Neuronal stem cell (in vitro differentiated cells): ENCODE results near the gene IFITM5.

Experiments
- DNase-seq: peaks from one replicate; pipeline ENCODE4 v3.0.0-alpha.2; 2013; ENCODE audit warnings: low spot score
- H2AFZ ChIP-seq: one replicate; pipeline ENCODE4 v1.6.1; 2013; ENCODE audit warnings: mild to moderate bottlenecking, low read length, inconsistent platforms
- H2AK5ac ChIP-seq: 2 replicates; pipeline ENCODE4 v1.6.1; 2013; ENCODE audit warnings: low read depth, mild to moderate bottlenecking, inconsistent platforms, low read length, moderate library complexity, mixed read lengths
- H2BK120ac ChIP-seq: 2 replicates; pipeline ENCODE4 v1.6.1; 2013; ENCODE audit warnings: low read depth, mild to moderate bottlenecking, inconsistent platforms, low read length, moderate library complexity, mixed read lengths
- H2BK12ac ChIP-seq: one replicate; pipeline ENCODE4 v1.6.1; 2013; ENCODE audit warnings: low read length, inconsistent platforms
- H2BK15ac ChIP-seq: 2 replicates; pipeline ENCODE4 v1.6.1; 2013; ENCODE audit warnings: mild to moderate bottlenecking, low read length, inconsistent platforms, mixed read lengths
- H2BK5ac ChIP-seq: one replicate; pipeline ENCODE4 v1.6.1; 2013; ENCODE audit warnings: inconsistent platforms, mild to moderate bottlenecking, low read length, moderate library complexity
- H3K14ac ChIP-seq: one replicate; pipeline ENCODE4 v1.6.1; 2013; ENCODE audit warnings: low read length, inconsistent platforms
- H3K18ac ChIP-seq: 2 replicates; pipeline ENCODE4 v1.6.1; 2013; ENCODE audit warnings: low read length, inconsistent platforms
- H3K23ac ChIP-seq: 2 replicates; pipeline ENCODE4 v1.6.1; 2013; ENCODE audit warnings: low read depth, mild to moderate bottlenecking, mixed read lengths, low read length, inconsistent platforms; ENCODE audit not compliant: poor library complexity
- H3K27ac ChIP-seq: replicated peaks from 3 replicates; pipeline ENCODE4 v1.5.1; 2013; ENCODE audit warnings: low read length, inconsistent platforms
- H3K27me3 ChIP-seq, 3 experiments: 2 replicates each; pipeline ENCODE4 v1.6.1; 2013; ENCODE audit warnings: low read length in 3 of 3, mild to moderate bottlenecking in 2 of 3, inconsistent platforms in 1 of 3, low read depth in 1 of 3, mixed read lengths in 1 of 3, moderate library complexity in 1 of 3; ENCODE audit not compliant: control insufficient read depth in 3 of 3, insufficient read depth in 3 of 3
- H3K36me3 ChIP-seq, 2 donors: replicated peaks in 1 of 2; 2 replicates each; pipeline ENCODE4 v1.6.1; 2013; ENCODE audit warnings: low read length in 2 of 2; ENCODE audit not compliant: control insufficient read depth in 2 of 2, insufficient read depth in 2 of 2
- H3K4ac ChIP-seq: 2 replicates; pipeline ENCODE4 v1.6.1; 2013; ENCODE audit warnings: inconsistent platforms, mild to moderate bottlenecking, low read length, moderate library complexity
- H3K4me1 ChIP-seq, 2 donors: 1 replicate in 1 of 2; 2 replicates in 1 of 2; pipeline ENCODE4 v1.6.1; 2013; ENCODE audit warnings: low read length in 2 of 2, low read depth in 1 of 2; ENCODE audit not compliant: control insufficient read depth in 2 of 2, insufficient read depth in 1 of 2
- H3K4me2 ChIP-seq: one replicate; pipeline ENCODE4 v1.6.1; 2013; ENCODE audit warnings: mild to moderate bottlenecking, low read length, inconsistent platforms; ENCODE audit not compliant: insufficient read depth, poor library complexity, severe bottlenecking
- H3K4me3 ChIP-seq, 2 donors: 2 replicates each; pipeline ENCODE4 v1.5.1; 2013; ENCODE audit warnings: low read length in 2 of 2, mild to moderate bottlenecking in 2 of 2, inconsistent platforms in 1 of 2, moderate library complexity in 1 of 2
- H3K79me1 ChIP-seq: one replicate; pipeline ENCODE4 v1.6.1; 2013; ENCODE audit warnings: low read depth, mild to moderate bottlenecking, inconsistent platforms, low read length, moderate library complexity
- H3K9ac ChIP-seq: one replicate; pipeline ENCODE4 v1.6.1; 2013; ENCODE audit warnings: mild to moderate bottlenecking, low read depth, low read length, inconsistent platforms; ENCODE audit not compliant: poor library complexity
- H3K9me3 ChIP-seq, 2 donors: replicated peaks in 1 of 2; 2 replicates each; pipeline versions ENCODE3 to v1.6.1; 2013; ENCODE audit warnings: low read length in 2 of 2, mild to moderate bottlenecking in 2 of 2, inconsistent platforms in 1 of 2, low read depth in 1 of 2, mixed read lengths in 1 of 2, moderate library complexity in 1 of 2; ENCODE audit not compliant: control insufficient read depth in 2 of 2, insufficient read depth in 1 of 2
- H4K8ac ChIP-seq: one replicate; pipeline ENCODE4 v1.6.1; 2013; ENCODE audit warnings: low read depth, mild to moderate bottlenecking, inconsistent platforms, low read length, moderate library complexity
- H4K91ac ChIP-seq: one replicate; pipeline ENCODE4 v1.6.1; 2013; ENCODE audit warnings: low read length, low read depth, mild to moderate bottlenecking, inconsistent platforms; ENCODE audit not compliant: poor library complexity
- WGBS, 2 donors: extraction: QIAGEN DNeasy Blood & Tissue Kit; methylation state at CpG; one replicate each; pipeline ENCODE4 v1.1.7; 2013; ENCODE audit warnings: missing lambda C conversion rate in 2 of 2, mixed read lengths in 1 of 2; ENCODE audit not compliant: insufficient read length in 2 of 2, insufficient replicate concordance in 1 of 2; ENCODE audit errors: extremely low coverage in 2 of 2; 5-methylcytosine and 5-hydroxymethylcytosine counted together

The IFITM5 gene

GRCh38 chr11:253886-254270 is 45.4 kb downstream of the IFITM5 start:
- no peak overlapping the region for H2AK5ac ChIP-seq
- H3K4me3 ChIP-seq, result no peak overlapping the region
- no peak overlapping the region for H4K91ac ChIP-seq
- H2AFZ ChIP-seq, result no peak overlapping the region
- no peak overlapping the region for H2BK12ac ChIP-seq
- H3K4me1 ChIP-seq, result no peaks in the 10 kb centered on the region
- no peak overlapping the region for H3K14ac ChIP-seq
- no peak overlapping the region for H4K8ac ChIP-seq
- H3K9me3 ChIP-seq, result no peaks in the 10 kb centered on the region
- no peak overlapping the region for H3K4ac ChIP-seq
- no CpG with 5 or more reads among the region's 5 CpGs for WGBS, 2 donors
- no peak for DNase-seq
- no peak overlapping the region for H3K9ac ChIP-seq
- H3K79me1 ChIP-seq, result no peaks in the 10 kb centered on the region
- H2BK5ac ChIP-seq, result no peak overlapping the region
- H2BK15ac ChIP-seq, result no peak overlapping the region
- H3K18ac ChIP-seq, result no peak overlapping the region
- H3K27me3 ChIP-seq, result no peaks in the 10 kb centered on the region
- no peak overlapping the region for H2BK120ac ChIP-seq
- H3K36me3 ChIP-seq, result peaks cover 31 to 52% of the 10 kb centered on the region in 2 donors
- no peak overlapping the region for H3K27ac ChIP-seq
- no peak overlapping the region for H3K4me2 ChIP-seq
- H3K23ac ChIP-seq, result no peak overlapping the region

DNA sequence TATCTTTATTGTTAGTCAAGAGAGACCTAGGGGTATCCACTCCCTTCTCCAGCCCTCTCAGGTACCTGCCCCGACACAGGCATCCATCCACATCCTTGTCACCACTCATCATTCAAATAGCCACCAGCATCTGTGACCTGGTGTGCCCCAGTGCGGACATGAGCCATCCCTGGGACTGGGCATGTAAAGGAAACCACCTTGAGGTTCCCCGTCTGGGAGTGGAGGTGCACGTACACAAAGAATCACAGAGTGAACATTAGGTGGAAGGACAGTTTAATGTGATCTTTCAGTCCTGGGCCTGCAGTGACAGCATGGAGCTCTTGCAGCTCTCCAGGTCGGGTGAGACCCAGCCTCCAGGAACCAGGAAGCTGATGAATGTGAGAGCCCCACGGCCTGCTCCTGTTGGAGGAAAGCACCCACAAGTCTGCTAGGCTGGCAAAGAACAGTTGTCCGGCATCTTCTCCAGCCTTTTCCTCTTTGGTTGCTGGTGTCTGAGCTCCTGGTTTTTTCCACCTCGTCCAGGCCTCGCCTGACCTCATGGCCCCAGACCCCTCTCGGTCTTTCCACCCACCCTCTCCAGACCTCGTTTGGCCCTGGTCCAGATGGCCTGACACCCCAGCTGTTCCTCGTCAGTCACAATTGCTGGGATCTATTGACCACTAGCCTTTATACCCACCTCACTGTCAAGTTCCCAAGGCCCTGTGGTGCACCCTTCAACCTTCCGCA is 46.0 kb downstream of the IFITM5 start:
- H3K79me1 ChIP-seq, result no peaks in the 10 kb centered on the region
- no peak for DNase-seq
- H2BK12ac ChIP-seq, result no peak overlapping the region
- no CpG with 5 or more reads among the region's 13 CpGs for WGBS, 2 donors
- H3K18ac ChIP-seq, result no peak overlapping the region
- H2BK5ac ChIP-seq, result no peak overlapping the region
- no peak overlapping the region for H3K4ac ChIP-seq
- no peak overlapping the region for H2BK15ac ChIP-seq
- H3K4me1 ChIP-seq, result no peaks in the 10 kb centered on the region
- no peak overlapping the region for H3K4me3 ChIP-seq
- no peak overlapping the region for H3K9ac ChIP-seq
- no peak overlapping the region for H2AK5ac ChIP-seq
- no peaks in the 10 kb centered on the region for H3K9me3 ChIP-seq
- H2AFZ ChIP-seq, result no peak overlapping the region
- H3K14ac ChIP-seq, result no peak overlapping the region
- H3K23ac ChIP-seq, result no peak overlapping the region
- H3K36me3 ChIP-seq, result peaks cover 35 to 57% of the 10 kb centered on the region in 2 donors
- no peak overlapping the region for H4K8ac ChIP-seq
- H3K27me3 ChIP-seq, result no peaks in the 10 kb centered on the region
- H3K4me2 ChIP-seq, result no peak overlapping the region
- no peak overlapping the region for H3K27ac ChIP-seq
- no peak overlapping the region for H2BK120ac ChIP-seq
- H4K91ac ChIP-seq, result no peak overlapping the region

DNA sequence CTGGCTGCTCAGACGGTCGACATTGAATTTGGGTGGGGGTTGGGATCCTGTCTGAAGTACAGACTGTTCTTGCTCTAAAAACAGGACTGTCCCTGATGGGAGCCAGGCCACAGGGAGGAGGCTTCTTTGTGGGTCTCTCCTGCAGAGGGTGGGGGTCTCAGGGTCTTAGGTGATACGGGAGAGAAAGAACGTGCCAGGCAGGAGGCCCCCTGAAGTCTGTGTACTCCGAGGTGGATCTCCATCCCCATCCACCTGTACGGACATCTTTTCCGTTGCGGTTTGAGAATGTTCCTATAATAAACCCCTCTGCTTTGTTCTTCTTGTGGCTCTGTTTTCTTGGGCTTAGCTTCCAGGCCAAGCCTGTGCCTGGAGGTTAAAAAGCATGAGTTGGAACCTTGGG is 46.7 kb downstream of the IFITM5 start:
- Histone ChIP-seq H3K4ac (no peak overlapping the region), H2AFZ (no peak overlapping the region), H3K27ac (no peak overlapping the region), H3K4me2 (no peak overlapping the region), H3K4me3 (no peak overlapping the region), H3K9ac (no peak overlapping the region), H3K14ac (no peak overlapping the region), H3K4me1 (no peaks in the 10 kb centered on the region), H2BK15ac (no peak overlapping the region), H2BK120ac (no peak overlapping the region), H3K79me1 (no peaks in the 10 kb centered on the region), H2BK5ac (no peak overlapping the region), H2AK5ac (no peak overlapping the region), H3K23ac (no peak overlapping the region), H4K91ac (no peak overlapping the region), H3K36me3 (peaks cover 35 to 64% of the 10 kb centered on the region in 2 donors), H4K8ac (no peak overlapping the region), H3K27me3 (no peaks in the 10 kb centered on the region), H2BK12ac (no peak overlapping the region), H3K18ac (no peak overlapping the region), H3K9me3 (no peaks in the 10 kb centered on the region)
- no peak for DNase-seq
- no CpG with 5 or more reads among the region's 8 CpGs for WGBS, 2 donors

DNA sequence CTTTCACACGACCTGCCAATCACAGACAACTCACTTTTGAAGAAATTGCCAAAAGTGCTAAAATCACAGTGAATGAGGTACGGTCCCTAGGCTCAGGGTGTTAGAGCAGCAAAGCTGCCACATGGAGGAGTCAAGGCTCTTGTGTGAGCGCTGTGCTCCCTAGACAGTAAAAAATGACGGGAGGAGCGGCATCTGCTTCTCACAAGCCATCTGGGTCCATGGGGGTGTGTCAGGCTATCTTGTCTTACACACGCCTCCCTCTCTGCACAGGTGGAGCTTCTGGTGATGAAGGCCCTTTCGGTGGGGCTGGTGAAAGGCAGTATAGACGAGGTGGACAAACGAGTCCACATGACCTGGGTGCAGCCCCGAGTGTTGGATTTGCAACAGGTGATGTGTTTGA is 47.8 kb downstream of the IFITM5 start:
- Histone ChIP-seq H2AFZ (no peak overlapping the region), H3K27ac (no peak overlapping the region), H2BK12ac (no peak overlapping the region), H3K9ac (no peak overlapping the region), H3K4me1 (no peaks in the 10 kb centered on the region), H3K4me3 (no peak overlapping the region), H4K8ac (no peak overlapping the region), H3K9me3 (no peaks in the 10 kb centered on the region), H3K36me3 (peaks cover 38 to 74% of the 10 kb centered on the region in 2 donors), H3K23ac (no peak overlapping the region), H3K27me3 (no peaks in the 10 kb centered on the region), H3K79me1 (no peaks in the 10 kb centered on the region), H2AK5ac (no peak overlapping the region), H3K4me2 (no peak overlapping the region), H3K18ac (no peak overlapping the region), H3K14ac (no peak overlapping the region), H3K4ac (no peak overlapping the region), H2BK5ac (no peak overlapping the region), H2BK120ac (no peak overlapping the region), H2BK15ac (no peak overlapping the region), H4K91ac (no peak overlapping the region)
- no peak for DNase-seq
- WGBS, 2 donors, result no CpG with 5 or more reads among the region's 10 CpGs
